SK-N-MC (cell line): ENCODE results near the gene DIPK1B.

Experiments used
- DNase-seq: peaks from one replicate; pipeline ENCODE4 v3.0.0-alpha.2; 2011; ENCODE audit warnings: low read depth, low spot score
- H3K27ac ChIP-seq: fragments of 200-600 bp; sonication (generic); 2 replicates; pipeline ENCODE4 v1.5.1; 2016; ENCODE audit warnings: mixed run types
- H3K36me3 ChIP-seq: fragments of 200-600 bp; sonication (generic); 2 replicates; pipeline ENCODE4 v1.6.1; 2017; ENCODE audit warnings: antibody characterized with exemption, low read length, mixed read lengths; ENCODE audit not compliant: insufficient read depth
- H3K4me3 ChIP-seq: fragments of 200-600 bp; sonication (generic); 2 replicates; pipeline ENCODE4 v1.5.1; 2016
- H3K9ac ChIP-seq: fragments of 200-600 bp; sonication (generic); 2 replicates; pipeline ENCODE4 v1.8.0; 2017; ENCODE audit warnings: mixed run types, mixed read lengths; ENCODE audit not compliant: insufficient read length
- H3K9me3 ChIP-seq: fragments of 200-600 bp; sonication (generic); 2 replicates; pipeline ENCODE4 v1.6.1; 2017; ENCODE audit warnings: low read depth, mild to moderate bottlenecking, antibody characterized with exemption, low read length, moderate library complexity, mixed read lengths
- EZH2 ChIP-seq: fragments of 200-600 bp; sonication (generic); IDR thresholded peaks from one replicate; pipeline ENCODE4 v1.6.1; 2017; ENCODE audit warnings: antibody characterized with exemption
- FOXP2 ChIP-seq: optimal IDR thresholded peaks from 2 replicates; pipeline ENCODE3; 2011; ENCODE audit warnings: mild to moderate bottlenecking, moderate library complexity; ENCODE audit not compliant: insufficient read depth; ENCODE audit errors: extremely low read length, control extremely low read depth
- POLR2AphosphoS5 ChIP-seq: IDR thresholded peaks from 2 replicates; pipeline ENCODE4 v1.6.1; 2012; ENCODE audit warnings: mild to moderate bottlenecking, low read depth, low read length, borderline replicate concordance

Gene DIPK1B

GRCh38 chr9:136667214-136667939 is 45.0 kb upstream of the DIPK1B start:
- Histone ChIP-seq H3K4me3 (peak overlapping the region; percentile 76), H3K9ac (no peak overlapping the region), H3K36me3 (no peaks in the 10 kb centered on the region), H3K27ac (peak overlapping the region; percentile 54), H3K9me3 (no peaks in the 10 kb centered on the region)
- DNase-seq, result no peak
- TF ChIP-seq POLR2AphosphoS5, result no peak

- peak overlapping the region; percentile 76; the same call in 1 of the 2 replicates for H3K4me3 ChIP-seq
- no peak for DNase-seq
- 0 out of 2 replicates have a peak overlapping the region, but pooled peaks have one; percentile 54 for H3K27ac ChIP-seq
- no peaks in the 10 kb centered on the region for H3K9me3 ChIP-seq
- no peak for TF ChIP-seq POLR2AphosphoS5
- H3K9ac ChIP-seq, result no peak overlapping the region
- no peaks in the 10 kb centered on the region for H3K36me3 ChIP-seq
These were observed 44.2 kb upstream of the DIPK1B start for GRCh38 chr9:136667940-136668760.

GRCh38 chr9:136668983-136669790 is 43.2 kb upstream of the DIPK1B start:
- H3K9ac ChIP-seq, result no peak overlapping the region
- no peaks in the 10 kb centered on the region for H3K9me3 ChIP-seq
- H3K4me3 ChIP-seq, result no peak overlapping the region
- no peak for TF ChIP-seq FOXP2
- no peak for TF ChIP-seq POLR2AphosphoS5
- no peak for TF ChIP-seq EZH2
- no peaks in the 10 kb centered on the region for H3K36me3 ChIP-seq
- no peak overlapping the region for H3K27ac ChIP-seq
- no peak for DNase-seq

GRCh38 chr9:136669791-136670464 is 42.4 kb upstream of the DIPK1B start:
- H3K4me3 ChIP-seq, result no peak overlapping the region
- no peaks in the 10 kb centered on the region for H3K36me3 ChIP-seq
- H3K9me3 ChIP-seq, result no peaks in the 10 kb centered on the region
- H3K9ac ChIP-seq, result no peak overlapping the region
- H3K27ac ChIP-seq, result no peak overlapping the region
- DNase-seq, result no peak
- TF ChIP-seq POLR2AphosphoS5 (no peak), EZH2 (no peak), FOXP2 (no peak)

- Histone ChIP-seq H3K36me3 (no peaks in the 10 kb centered on the region), H3K9me3 (no peaks in the 10 kb centered on the region), H3K27ac (no peak overlapping the region), H3K4me3 (no peak overlapping the region), H3K9ac (no peak overlapping the region)
- DNase-seq, result no peak
- no peak for TF ChIP-seq FOXP2
- no peak for TF ChIP-seq EZH2
These were observed 41.7 kb upstream of the DIPK1B start for GRCh38 chr9:136670576-136671253.

GRCh38 chr9:136671254-136671614 is 41.1 kb upstream of the DIPK1B start:
- Histone ChIP-seq H3K36me3 (no peaks in the 10 kb centered on the region), H3K27ac (no peak overlapping the region), H3K9me3 (no peaks in the 10 kb centered on the region), H3K4me3 (no peak overlapping the region), H3K9ac (no peak overlapping the region)
- no peak for TF ChIP-seq FOXP2
- TF ChIP-seq POLR2AphosphoS5, result no peak
- TF ChIP-seq EZH2, result no peak
- DNase-seq, result no peak

GRCh38 chr9:136671646-136672430 is 40.5 kb upstream of the DIPK1B start:
- no peak for DNase-seq
- TF ChIP-seq EZH2, result no peak
- no peak for TF ChIP-seq FOXP2
- 0 out of 2 replicates have a peak, but pooled peaks have one; percentile 41 for TF ChIP-seq POLR2AphosphoS5
- Histone ChIP-seq H3K36me3 (no peaks in the 10 kb centered on the region), H3K9ac (no peak overlapping the region), H3K9me3 (no peaks in the 10 kb centered on the region), H3K27ac (no peak overlapping the region), H3K4me3 (no peak overlapping the region)
